ENCODE measurements around the gene USB1.

GRCh38 chr16:58011652-58012051 is 10.4 kb downstream of the USB1 start:
- no peak for TF ChIP-seq POLR2A (IDR thresholded peaks at IDR 0.05)
- no peak for TF ChIP-seq CTCF (IDR thresholded peaks at IDR 0.05)

Measured in prostate gland (tissue), 2 donors.